HL-60 (cell line): ENCODE results near the gene MIPOL1.

Experiments
- CTCF ChIP-seq: IDR thresholded peaks from one replicate; pipeline ENCODE4 v1.5.1; 2011; ENCODE audit warnings: low read length, control low read depth, inconsistent platforms; ENCODE audit not compliant: insufficient read depth
- GABPA ChIP-seq: IDR thresholded peaks from 2 replicates; pipeline ENCODE4 v1.6.1; 2012; ENCODE audit warnings: low read depth
- POLR2AphosphoS5 ChIP-seq: IDR thresholded peaks from 2 replicates; pipeline ENCODE4 v1.6.1; 2012; ENCODE audit warnings: low read depth
- REST ChIP-seq: IDR thresholded peaks from 2 replicates; pipeline ENCODE4 v1.6.1; 2012; ENCODE audit warnings: low read depth; ENCODE audit not compliant: insufficient replicate concordance
- SPI1 ChIP-seq: IDR thresholded peaks from 2 replicates; pipeline ENCODE4 v1.6.1; 2012; ENCODE audit warnings: low read depth, mild to moderate bottlenecking, borderline replicate concordance

GRCh38 chr14:37592482-37593408 lies 395.0 kb downstream of the MIPOL1 start:
- no peak for TF ChIP-seq REST
- TF ChIP-seq CTCF, result no peak
- no peak for TF ChIP-seq GABPA
- no peak for TF ChIP-seq POLR2AphosphoS5
- TF ChIP-seq SPI1, result no peak
